Stimulated activated CD8-positive, alpha-beta memory T cell treated with anti-CD3 and anti-CD28 coated beads, Interleukin-12 subunit alpha, Interleukin-12 subunit beta, amount 100 ng/mL, for 24 hours (primary cell): Measurements from ENCODE around the gene JCAD.
"Not testable (repeated sequence)": the region's sequence is repeated elsewhere in the genome, so short reads cannot be mapped to it uniquely, and the experiment has no call there.

Source experiments
- DNase-seq: peaks from one replicate; pipeline ENCODE4 v3.0.0-alpha.2; 2020; ENCODE audit errors: extremely low read depth

Gene JCAD

GRCh38 chr10:30059209-30060107, at the start of gene JCAD:
TSS of gene JCAD (minus strand) at chr10:30059586. CDS start at chr10:30047812, 11,774 bp downstream.
- DNase-seq: peak; percentile 25

GRCh38 chr10:30106987-30107386, 47.6 kb upstream of the JCAD start:
- no peak for DNase-seq

DNA sequence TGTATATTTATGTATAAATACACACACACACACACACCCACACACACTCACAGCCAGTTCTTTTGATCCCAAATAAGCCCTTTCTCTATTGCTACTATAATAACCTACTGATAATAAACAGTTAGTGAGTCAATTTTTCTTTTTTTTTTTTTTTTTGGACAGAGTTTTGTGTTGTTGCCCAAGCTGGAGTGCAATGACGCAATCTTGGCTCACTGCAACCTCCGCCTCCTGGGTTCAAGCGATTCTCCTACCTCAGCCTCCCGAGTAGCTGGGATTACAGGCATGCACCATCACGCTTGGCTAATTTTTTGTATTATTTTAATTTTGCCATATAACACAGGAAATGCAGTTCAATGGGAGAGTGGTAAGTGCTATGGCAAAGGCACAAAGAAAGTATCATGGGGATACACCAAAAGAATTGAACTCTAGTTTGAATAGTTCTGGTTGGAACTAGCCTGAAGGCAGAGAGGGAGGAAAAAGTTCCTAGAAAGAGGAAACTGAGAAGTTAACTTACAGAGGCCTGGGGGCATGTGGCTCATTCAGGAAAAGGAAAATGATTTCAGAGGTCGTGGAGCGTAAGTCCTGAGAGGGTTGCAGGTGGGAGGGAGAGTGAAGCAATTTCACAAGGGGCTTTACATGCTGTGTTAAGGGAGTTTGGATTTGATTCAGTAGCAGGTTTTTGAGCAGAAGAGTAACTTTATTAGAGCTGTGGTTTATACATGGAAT, 44.4 kb upstream of the JCAD start:
- DNase-seq: no peak

DNA sequence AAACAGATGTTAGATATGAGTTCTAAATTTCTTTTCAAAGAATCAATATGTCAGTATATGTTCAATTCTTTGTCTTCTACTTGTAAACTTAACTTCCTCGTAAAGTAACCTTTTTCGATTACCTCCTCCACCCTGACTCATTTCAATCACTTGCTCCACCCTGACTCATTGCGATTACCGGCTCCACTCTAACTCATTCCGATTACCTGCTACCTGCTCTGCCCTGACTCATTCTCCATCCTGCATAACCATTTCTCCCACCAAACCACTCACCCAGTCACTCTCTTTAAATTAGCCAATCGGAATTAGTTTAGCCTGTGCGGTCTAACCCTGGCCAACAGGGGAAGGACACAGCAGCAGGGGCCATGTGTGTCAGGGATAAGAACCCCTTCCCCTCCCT, 40.3 kb upstream of the JCAD start:
- DNase-seq: not testable (repeated sequence)

- DNase-seq: no peak
Observed at GRCh38 chr10:30099101-30099500, 39.7 kb upstream of the JCAD start.

GRCh38 chr10:30098629-30099028, 39.2 kb upstream of the JCAD start:
- no peak for DNase-seq

- no peak for DNase-seq
Observed at GRCh38 chr10:30096564-30096963, 37.2 kb upstream of the JCAD start.

GRCh38 chr10:30095631-30096422, 36.4 kb upstream of the JCAD start:
- no peak for DNase-seq

DNA sequence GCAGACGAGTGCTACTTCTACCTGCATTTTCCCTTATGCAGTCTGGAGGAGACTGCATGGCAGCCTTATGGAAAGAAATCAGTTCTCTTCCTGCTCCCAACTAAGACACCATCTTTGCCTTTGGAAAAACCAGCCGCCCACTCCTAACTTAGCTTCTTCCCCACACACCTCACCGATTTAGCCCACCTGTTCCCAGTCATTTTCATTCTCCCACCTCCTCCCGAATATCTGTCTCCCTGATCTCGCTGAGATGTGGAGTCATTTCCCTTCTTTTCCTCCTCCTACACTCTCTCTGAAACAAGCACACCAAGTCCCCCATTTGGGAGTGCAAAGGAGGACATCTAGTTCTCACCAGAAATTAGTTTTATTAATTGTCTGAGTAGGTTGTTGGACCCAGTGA, 35.2 kb upstream of the JCAD start:
- no peak for DNase-seq

DNA sequence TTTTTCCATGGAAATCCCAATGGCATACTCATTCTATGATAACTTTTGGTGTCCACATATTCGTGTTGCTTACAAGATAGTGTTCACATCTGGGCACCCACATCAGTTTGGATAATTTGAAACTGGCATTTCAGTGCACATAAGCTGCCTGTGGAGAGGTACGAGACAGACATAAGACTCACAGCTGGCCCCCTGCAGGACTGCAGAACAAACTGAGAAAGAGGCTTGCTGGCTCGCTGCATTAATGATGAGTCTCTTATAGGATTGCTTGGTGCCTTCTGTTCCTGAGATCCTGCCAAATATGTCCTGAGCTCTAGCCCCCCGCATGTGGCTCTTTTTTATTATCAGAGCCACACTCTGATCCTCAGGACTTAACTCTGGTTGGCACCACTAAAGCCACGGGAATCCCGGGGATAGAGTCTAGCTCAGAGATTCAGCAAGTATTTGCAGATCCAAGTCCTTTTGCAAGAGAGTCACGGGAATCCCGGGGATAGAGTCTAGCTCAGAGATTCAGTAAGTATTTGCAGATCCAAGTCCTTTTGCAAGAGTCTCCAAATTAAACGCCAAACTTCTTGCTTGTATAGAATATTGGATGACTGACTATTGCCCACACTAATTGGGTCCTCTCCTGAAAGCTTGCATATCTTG, 34.0 kb upstream of the JCAD start:
- no peak for DNase-seq

- DNase-seq: no peak
Observed at GRCh38 chr10:30092151-30092790, 32.9 kb upstream of the JCAD start.

GRCh38 chr10:30091136-30091535, 31.8 kb upstream of the JCAD start:
- no peak for DNase-seq

DNA sequence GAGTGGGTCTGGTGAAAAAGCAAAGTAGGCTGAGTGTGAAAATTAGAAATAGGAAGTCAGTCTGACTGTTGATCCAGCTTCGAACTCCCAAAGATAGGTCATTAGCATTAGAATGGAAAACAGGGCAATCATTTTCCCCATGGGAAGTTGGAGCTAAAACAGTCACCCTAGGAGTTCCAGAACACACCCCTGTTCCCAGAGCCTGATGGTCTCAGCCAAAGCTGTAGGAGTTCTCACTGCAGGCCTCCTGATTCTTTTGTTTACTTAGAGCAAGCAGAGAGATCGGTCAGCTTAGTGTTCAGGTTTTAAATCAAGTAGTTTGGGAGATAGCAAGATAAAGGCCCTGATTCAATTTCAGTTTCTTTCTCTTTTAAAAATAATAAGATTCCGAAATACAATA, 28.8 kb upstream of the JCAD start:
- no peak for DNase-seq

- no peak for DNase-seq
Observed at GRCh38 chr10:30083934-30084333, 24.5 kb upstream of the JCAD start.

DNA sequence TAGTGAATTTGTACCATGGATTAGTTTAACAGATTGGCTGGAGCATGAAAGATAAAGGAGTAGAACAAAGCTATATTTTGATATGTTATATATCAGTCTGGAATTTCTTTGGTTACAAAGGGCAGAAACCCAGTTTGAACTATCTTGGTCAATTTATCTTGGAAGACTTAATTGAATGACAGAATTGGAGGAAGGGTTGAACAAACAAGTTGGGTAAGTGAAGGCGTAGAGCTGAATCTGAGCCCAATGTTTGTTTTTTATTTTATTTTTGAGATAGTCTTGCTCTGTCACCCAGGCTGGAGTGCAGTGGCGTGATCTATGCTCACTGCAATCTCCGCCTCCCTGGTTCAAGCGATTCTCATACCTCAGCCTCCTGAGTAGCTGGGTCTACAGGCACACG, 21.8 kb upstream of the JCAD start:
- DNase-seq: no peak

DNA sequence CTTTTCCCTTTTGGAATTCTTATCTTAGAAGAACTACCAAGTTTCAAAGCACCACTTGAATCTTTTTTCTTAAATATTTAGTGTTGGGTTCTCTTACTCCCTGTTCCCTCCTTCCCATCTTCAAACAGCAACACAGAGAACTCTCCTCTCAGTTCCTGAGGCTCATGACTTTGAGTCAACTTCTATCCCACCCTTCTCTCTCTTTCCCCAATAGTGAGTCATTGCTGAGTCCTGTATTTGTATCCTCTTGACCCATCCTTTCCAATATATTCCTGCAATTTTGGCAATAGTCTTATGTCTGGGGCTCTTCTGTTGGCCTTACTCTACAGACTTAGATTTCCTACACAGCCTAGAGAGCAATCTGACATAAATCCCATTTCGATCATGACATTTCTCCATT, 20.8 kb upstream of the JCAD start:
- DNase-seq: no peak

DNA sequence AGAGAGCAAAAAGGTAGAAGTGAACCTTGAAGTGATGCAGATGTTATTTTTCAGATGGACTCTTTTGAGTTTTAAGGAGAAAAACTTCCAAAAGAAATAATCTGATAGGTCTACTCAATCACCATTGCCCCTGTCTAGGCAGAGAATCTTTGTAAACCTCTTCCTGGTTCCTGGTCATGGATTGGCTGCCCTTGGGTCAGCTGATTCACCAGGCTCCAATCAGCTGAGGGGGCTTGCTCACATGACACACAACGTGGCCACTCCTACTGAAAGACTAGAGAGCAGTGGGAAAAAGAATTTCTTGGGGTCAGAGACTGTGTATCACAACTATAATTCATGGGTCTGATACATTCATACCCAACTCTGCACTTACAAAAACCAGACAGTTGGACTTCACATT, 20.0 kb upstream of the JCAD start:
- no peak for DNase-seq

DNA sequence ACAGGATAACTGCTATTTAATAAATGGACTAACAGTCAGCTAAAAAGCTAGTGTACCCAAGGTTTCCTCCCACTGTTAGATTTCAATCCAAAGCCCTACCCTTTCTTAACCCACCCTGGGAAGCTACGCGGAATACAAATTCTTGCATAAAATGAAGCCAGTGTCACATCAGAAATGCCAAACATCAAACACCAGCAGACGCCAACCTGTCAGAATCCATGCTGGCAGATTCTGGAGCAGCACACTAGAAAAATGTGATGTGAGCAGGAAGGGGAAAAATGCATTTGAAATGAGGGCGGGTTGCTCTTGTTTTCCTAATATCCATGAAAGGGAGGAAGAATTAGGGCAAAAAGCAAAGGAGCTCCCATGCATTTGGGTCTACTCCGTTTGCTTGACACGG, 16.1 kb upstream of the JCAD start:
- no peak for DNase-seq

- no peak for DNase-seq
Observed at GRCh38 chr10:30074933-30075332, 15.5 kb upstream of the JCAD start.

DNA sequence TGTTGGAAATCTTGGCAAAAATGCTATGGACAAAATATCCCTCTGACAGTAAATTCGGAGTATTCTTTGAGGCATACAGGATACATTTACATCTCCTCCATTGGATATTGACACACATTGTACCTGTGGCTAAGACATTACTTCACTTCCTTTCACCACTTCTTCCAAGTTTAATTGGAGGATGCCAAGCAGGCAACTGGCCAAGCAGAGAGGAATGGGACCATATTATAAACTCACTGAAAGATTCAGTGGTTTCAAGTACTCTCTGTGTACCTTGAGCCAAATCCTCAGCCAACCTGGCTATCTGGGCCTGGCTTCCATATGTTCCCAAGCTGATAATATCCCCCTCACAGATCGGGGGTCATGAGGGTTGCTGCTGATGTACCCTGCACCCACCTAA, 14.7 kb upstream of the JCAD start:
- no peak for DNase-seq

GRCh38 chr10:30073767-30074060, 14.3 kb upstream of the JCAD start:
- DNase-seq: no peak
